OCI-LY3 (cell line): Measurements from ENCODE around the gene S100A5.

Source experiments
- H2AFZ ChIP-seq: fragments of 200-600, 300-600 bp; shearing (Covaris generic); 2 replicates; pipeline ENCODE4 v1.6.0; 2014; ENCODE audit warnings: antibody characterized with exemption, low read depth, low read length
- H3K27ac ChIP-seq: fragments of 200-600, 300-600 bp; sonication (generic); 2 replicates; pipeline ENCODE4 v1.5.1; 2014; ENCODE audit warnings: mild to moderate bottlenecking, low read length, moderate library complexity, mixed read lengths
- H3K27me3 ChIP-seq: fragments of 200-600, 300-600 bp; sonication (generic); 2 replicates; pipeline ENCODE4 v1.6.1; 2014; ENCODE audit warnings: low read depth, low read length, mixed read lengths
- H3K36me3 ChIP-seq: fragments of 200-600, 300-600 bp; sonication (generic); replicated peaks from 2 replicates; pipeline ENCODE3; 2014; ENCODE audit warnings: low read depth, low read length, mixed read lengths
- H3K4me1 ChIP-seq: fragments of 300-600, 200-600 bp; sonication (generic); 2 replicates; pipeline ENCODE4 v1.6.1; 2014; ENCODE audit warnings: low read length, mixed read lengths
- H3K4me2 ChIP-seq: fragments of 200-600, 300-600 bp; sonication (generic); 2 replicates; pipeline ENCODE4 v1.6.1; 2014; ENCODE audit warnings: low read length, mixed read lengths
- H3K4me3 ChIP-seq: fragments of 300-600, 200-600 bp; sonication (generic); 2 replicates; pipeline ENCODE4 v1.5.1; 2014; ENCODE audit warnings: antibody characterized with exemption, mild to moderate bottlenecking, low read length, moderate library complexity
- H3K79me2 ChIP-seq: fragments of 300-600, 200-600 bp; shearing (Covaris generic); 2 replicates; pipeline ENCODE4 v1.6.1; 2014; ENCODE audit warnings: mild to moderate bottlenecking, low read length, mixed read lengths
- H3K9ac ChIP-seq: fragments of 300-600, 200-600 bp; shearing (Covaris generic); 2 replicates; pipeline ENCODE4 v1.6.0; 2014; ENCODE audit warnings: mild to moderate bottlenecking, low read length, moderate library complexity
- H3K9me3 ChIP-seq: fragments of 200-600, 300-600 bp; shearing (Covaris generic); 2 replicates; pipeline ENCODE4 v1.6.1; 2014; ENCODE audit warnings: low read length, mixed read lengths; ENCODE audit not compliant: insufficient read depth
- H4K20me1 ChIP-seq: fragments of 200-600, 300-600 bp; sonication (generic); 2 replicates; pipeline ENCODE4 v1.6.1; 2016; ENCODE audit warnings: low read length, mixed read lengths; ENCODE audit not compliant: insufficient read depth
- CTCF ChIP-seq: fragments of 200-600, 300-600 bp; sonication (generic); IDR thresholded peaks from 2 replicates; pipeline ENCODE4 v1.5.1; 2014; ENCODE audit warnings: antibody characterized with exemption, low read length, low read depth
- EZH2phosphoT487 ChIP-seq: fragments of 200-600 bp; shearing (Covaris generic); IDR thresholded peaks from 2 replicates; pipeline ENCODE4 v1.6.1; 2018; ENCODE audit warnings: antibody characterized with exemption, mixed run types, low read depth

Gene S100A5

GRCh38 chr1:153509036-153509435 lies 31.7 kb downstream of the S100A5 start:
- no peaks in the 10 kb centered on the region for H3K36me3 ChIP-seq
- no peak overlapping the region for H3K4me2 ChIP-seq
- H3K79me2 ChIP-seq, result no peaks in the 10 kb centered on the region
- no peak overlapping the region for H2AFZ ChIP-seq
- H3K27ac ChIP-seq, result no peak overlapping the region
- H3K9ac ChIP-seq, result no peak overlapping the region
- H3K9me3 ChIP-seq, result no peaks in the 10 kb centered on the region
- peaks cover 11% of the 10 kb centered on the region for H3K4me1 ChIP-seq
- 0 out of 2 replicates have a peak, but pooled peaks cover 3% of the 10 kb centered on the region for H3K27me3 ChIP-seq
- no peaks in the 10 kb centered on the region for H4K20me1 ChIP-seq
- TF ChIP-seq EZH2phosphoT487 (no peak), CTCF (no peak)
- no peak overlapping the region for H3K4me3 ChIP-seq

- Histone ChIP-seq H3K27ac (no peak overlapping the region), H3K9ac (no peak overlapping the region), H3K9me3 (no peaks in the 10 kb centered on the region), H2AFZ (no peak overlapping the region), H3K27me3 (0 out of 2 replicates have a peak, but pooled peaks cover 3% of the 10 kb centered on the region), H3K36me3 (no peaks in the 10 kb centered on the region), H3K4me1 (peaks cover 11% of the 10 kb centered on the region), H3K4me3 (no peak overlapping the region), H4K20me1 (no peaks in the 10 kb centered on the region), H3K79me2 (no peaks in the 10 kb centered on the region), H3K4me2 (no peak overlapping the region)
- TF ChIP-seq EZH2phosphoT487 (no peak), CTCF (no peak)
These were observed 32.7 kb downstream of the S100A5 start for GRCh38 chr1:153507926-153508583.

- no peaks in the 10 kb centered on the region for H3K79me2 ChIP-seq
- no peak overlapping the region for H3K4me2 ChIP-seq
- no peak overlapping the region for H2AFZ ChIP-seq
These were observed 33.8 kb downstream of the S100A5 start for GRCh38 chr1:153506831-153507413.

More at GRCh38 chr1:153506831-153507413, 33.8 kb downstream of the S100A5 start:
- peaks cover 11% of the 10 kb centered on the region for H3K4me1 ChIP-seq
- H3K27ac ChIP-seq, result no peak overlapping the region
- H3K36me3 ChIP-seq, result no peaks in the 10 kb centered on the region
- H3K9me3 ChIP-seq, result no peaks in the 10 kb centered on the region
- H3K27me3 ChIP-seq, result 0 out of 2 replicates have a peak, but pooled peaks cover 3% of the 10 kb centered on the region
- TF ChIP-seq CTCF (no peak), EZH2phosphoT487 (no peak)
- no peak overlapping the region for H3K9ac ChIP-seq
- no peaks in the 10 kb centered on the region for H4K20me1 ChIP-seq
- H3K4me3 ChIP-seq, result no peak overlapping the region
